ENCODE data around the gene CLEC4G.

DNA sequence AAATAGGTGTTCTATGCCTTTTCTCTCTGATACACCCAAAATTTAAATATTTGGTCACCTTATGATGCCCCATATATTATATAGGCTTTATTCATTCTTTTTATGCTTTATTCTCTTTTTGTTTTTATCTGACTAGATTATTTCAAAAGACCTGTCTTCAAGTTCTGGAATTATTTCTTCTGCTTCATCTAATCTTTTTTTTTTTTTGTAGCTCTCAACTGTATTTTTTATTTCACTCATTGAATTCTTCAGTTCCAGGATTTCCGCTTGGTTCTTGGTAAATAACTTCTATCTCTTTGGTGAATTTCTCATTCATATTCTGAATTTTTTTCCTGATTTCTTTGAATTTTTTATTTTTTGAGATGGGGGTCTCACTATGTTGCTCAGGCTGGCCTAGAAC, 27.2 kb upstream of the CLEC4G start:
- TF ChIP-seq, protein P1, sequence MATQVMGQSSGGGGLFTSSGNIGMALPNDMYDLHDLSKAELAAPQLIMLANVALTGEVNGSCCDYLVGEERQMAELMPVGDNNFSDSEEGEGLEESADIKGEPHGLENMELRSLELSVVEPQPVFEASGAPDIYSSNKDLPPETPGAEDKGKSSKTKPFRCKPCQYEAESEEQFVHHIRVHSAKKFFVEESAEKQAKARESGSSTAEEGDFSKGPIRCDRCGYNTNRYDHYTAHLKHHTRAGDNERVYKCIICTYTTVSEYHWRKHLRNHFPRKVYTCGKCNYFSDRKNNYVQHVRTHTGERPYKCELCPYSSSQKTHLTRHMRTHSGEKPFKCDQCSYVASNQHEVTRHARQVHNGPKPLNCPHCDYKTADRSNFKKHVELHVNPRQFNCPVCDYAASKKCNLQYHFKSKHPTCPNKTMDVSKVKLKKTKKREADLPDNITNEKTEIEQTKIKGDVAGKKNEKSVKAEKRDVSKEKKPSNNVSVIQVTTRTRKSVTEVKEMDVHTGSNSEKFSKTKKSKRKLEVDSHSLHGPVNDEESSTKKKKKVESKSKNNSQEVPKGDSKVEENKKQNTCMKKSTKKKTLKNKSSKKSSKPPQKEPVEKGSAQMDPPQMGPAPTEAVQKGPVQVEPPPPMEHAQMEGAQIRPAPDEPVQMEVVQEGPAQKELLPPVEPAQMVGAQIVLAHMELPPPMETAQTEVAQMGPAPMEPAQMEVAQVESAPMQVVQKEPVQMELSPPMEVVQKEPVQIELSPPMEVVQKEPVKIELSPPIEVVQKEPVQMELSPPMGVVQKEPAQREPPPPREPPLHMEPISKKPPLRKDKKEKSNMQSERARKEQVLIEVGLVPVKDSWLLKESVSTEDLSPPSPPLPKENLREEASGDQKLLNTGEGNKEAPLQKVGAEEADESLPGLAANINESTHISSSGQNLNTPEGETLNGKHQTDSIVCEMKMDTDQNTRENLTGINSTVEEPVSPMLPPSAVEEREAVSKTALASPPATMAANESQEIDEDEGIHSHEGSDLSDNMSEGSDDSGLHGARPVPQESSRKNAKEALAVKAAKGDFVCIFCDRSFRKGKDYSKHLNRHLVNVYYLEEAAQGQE (IDR thresholded peaks at IDR 0.05): no peak
- no peak for TF ChIP-seq PHF8 (IDR thresholded peaks at IDR 0.05; ENCODE audit: borderline replicate concordance, low read depth)
- TF ChIP-seq, protein P2, sequence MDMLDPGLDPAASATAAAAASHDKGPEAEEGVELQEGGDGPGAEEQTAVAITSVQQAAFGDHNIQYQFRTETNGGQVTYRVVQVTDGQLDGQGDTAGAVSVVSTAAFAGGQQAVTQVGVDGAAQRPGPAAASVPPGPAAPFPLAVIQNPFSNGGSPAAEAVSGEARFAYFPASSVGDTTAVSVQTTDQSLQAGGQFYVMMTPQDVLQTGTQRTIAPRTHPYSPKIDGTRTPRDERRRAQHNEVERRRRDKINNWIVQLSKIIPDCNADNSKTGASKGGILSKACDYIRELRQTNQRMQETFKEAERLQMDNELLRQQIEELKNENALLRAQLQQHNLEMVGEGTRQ (IDR thresholded peaks at IDR 0.05): no peak
- no peak for TF ChIP-seq JUN (IDR thresholded peaks at IDR 0.05)
